Stimulated activated naive B cell treated with anti-CD40 and anti-IgM and Interleukin-4, amounts not matched to agents 10 μg/mL and 1 μg/mL and 100 μg/mL, for 72 hours (primary cell): ENCODE results near the gene CDCA3.

Experiments
- ATAC-seq, 2 donors: fragments of 150-1000 bp; cut with Tn5 transposase; replicated peaks; 2 replicates each; pipeline ENCODE4 v1.10.0; 2021; ENCODE audit warnings: moderate library complexity in 1 of 2
- DNase-seq: peaks from one replicate; pipeline ENCODE4 v3.0.0; 2021
- H3K27ac Mint-ChIP-seq: one replicate; pipeline ENCODE4 v1.8.0; 2022; ENCODE audit warnings: mild to moderate bottlenecking, mixed read lengths
- H3K27me3 Mint-ChIP-seq, 2 donors: one replicate each; pipeline ENCODE4 v1.8.0; 2022; ENCODE audit warnings: mixed read lengths in 2 of 2
- H3K36me3 Mint-ChIP-seq, 2 donors: one replicate each; pipeline ENCODE4 v1.8.0; 2022; ENCODE audit warnings: mixed read lengths in 2 of 2, mild to moderate bottlenecking in 1 of 2
- H3K4me1 Mint-ChIP-seq, 2 donors: one replicate each; pipeline ENCODE4 v1.8.0; 2022; ENCODE audit warnings: mixed read lengths in 2 of 2, mild to moderate bottlenecking in 1 of 2
- H3K4me3 Mint-ChIP-seq, 2 donors: one replicate each; pipeline ENCODE4 v1.8.0; 2022; ENCODE audit warnings: mild to moderate bottlenecking in 2 of 2, mixed read lengths in 2 of 2, moderate library complexity in 1 of 2
- H3K9me3 Mint-ChIP-seq, 2 donors: one replicate each; pipeline ENCODE4 v1.8.0; 2022; ENCODE audit warnings: mixed read lengths in 2 of 2, mild to moderate bottlenecking in 1 of 2

The CDCA3 gene

GRCh38 chr12:6852651-6853354 is 1.7 kb upstream of the CDCA3 start:
- Mint-ChIP-seq H3K27me3 (no peaks in the 10 kb centered on the region), H3K9me3 (no peaks in the 10 kb centered on the region), H3K4me1 (peaks cover 31 to 55% of the 10 kb centered on the region in 2 donors), H3K36me3 (peaks cover 19 to 26% of the 10 kb centered on the region in 2 donors), H3K27ac (peak overlapping the region; percentile 97), H3K4me3 (peak overlapping the region; percentile 87 to 92)
- DNase-seq (no peak), ATAC-seq (no peak)

- Mint-ChIP-seq H3K27ac (peak within 1 kb of the TSS; percentile 97), H3K9me3 (no peaks in the 10 kb centered on the region), H3K4me1 (peaks cover 37 to 62% of the 10 kb centered on the region in 2 donors), H3K36me3 (peaks cover 12 to 18% of the 10 kb centered on the region in 2 donors), H3K27me3 (no peaks in the 10 kb centered on the region), H3K4me3 (peak within 1 kb of the TSS; percentile 87 to 92)
- peak; percentile 81 to 84 for ATAC-seq
- DNase-seq: peak; percentile 99
These were observed 1.0 kb upstream of the CDCA3 start, which contains the start of gene USP5 for GRCh38 chr12:6851921-6852650. USP5 (plus strand) TSS chr12:6852150; CDS start chr12:6852180, 30 bp downstream.

GRCh38 chr12:6850796-6851152 is 312 bp downstream of the CDCA3 start:
- ATAC-seq: no peak
- no peaks in the 10 kb centered on the region for H3K9me3 Mint-ChIP-seq
- H3K4me1 Mint-ChIP-seq: peaks cover 37 to 62% of the 10 kb centered on the region in 2 donors
- H3K36me3 Mint-ChIP-seq: peaks cover 7 to 8% of the 10 kb centered on the region in 2 donors
- no peaks in the 10 kb centered on the region for H3K27me3 Mint-ChIP-seq
- DNase-seq: no peak
- peak overlapping the region; percentile 87 to 92 for H3K4me3 Mint-ChIP-seq
- peak overlapping the region; percentile 32 for H3K27ac Mint-ChIP-seq

- peaks cover 37 to 62% of the 10 kb centered on the region in 2 donors for H3K4me1 Mint-ChIP-seq
- peaks cover 5% of the 10 kb centered on the region in 2 donors for H3K36me3 Mint-ChIP-seq
- peaks cover 0 to 2% of the 10 kb centered on the region in 2 donors for H3K27me3 Mint-ChIP-seq
- ATAC-seq: no peak
- peak overlapping the region; percentile 32 for H3K27ac Mint-ChIP-seq
- DNase-seq: no peak
- H3K4me3 Mint-ChIP-seq: peak overlapping the region; percentile 69 to 87
- no peaks in the 10 kb centered on the region for H3K9me3 Mint-ChIP-seq
These were observed 1.0 kb downstream of the CDCA3 start for GRCh38 chr12:6849976-6850560.

GRCh38 chr12:6849427-6849826 is 1.7 kb downstream of the CDCA3 start:
- Mint-ChIP-seq H3K4me1 (peaks cover 37 to 62% of the 10 kb centered on the region in 2 donors), H3K27ac (peak overlapping the region; percentile 25), H3K4me3 (peak overlapping the region; percentile 37 to 66)

GRCh38 chr12:6847676-6848075 is 3.4 kb downstream of the CDCA3 start:
- Mint-ChIP-seq H3K27me3 (peaks cover 11 to 14% of the 10 kb centered on the region in 2 donors), H3K9me3 (no peaks in the 10 kb centered on the region), H3K36me3 (peaks cover 0 to 2% of the 10 kb centered on the region in 2 donors), H3K4me3 (peak overlapping the region in 1 of 2 donors; percentile 10), H3K4me1 (peaks cover 28 to 45% of the 10 kb centered on the region in 2 donors), H3K27ac (peak overlapping the region; percentile 28)
- DNase-seq (no peak), ATAC-seq (no peak)

More at GRCh38 chr12:6849427-6849826, 1.7 kb downstream of the CDCA3 start:
- Mint-ChIP-seq H3K36me3 (peaks cover 5% of the 10 kb centered on the region in 2 donors), H3K27me3 (peaks cover 0 to 4% of the 10 kb centered on the region in 2 donors), H3K9me3 (no peaks in the 10 kb centered on the region)
- ATAC-seq (peak in 1 of 2 donors; percentile 5), DNase-seq (peak; percentile 63)

- H3K36me3 Mint-ChIP-seq: peaks cover 0 to 2% of the 10 kb centered on the region in 2 donors
- peaks cover 13 to 15% of the 10 kb centered on the region in 2 donors for H3K27me3 Mint-ChIP-seq
- H3K9me3 Mint-ChIP-seq: no peaks in the 10 kb centered on the region
- ATAC-seq (no peak), DNase-seq (no peak)
- H3K27ac Mint-ChIP-seq: no peak overlapping the region
- no peak overlapping the region for H3K4me3 Mint-ChIP-seq
- peaks cover 28 to 41% of the 10 kb centered on the region in 2 donors for H3K4me1 Mint-ChIP-seq
These were observed 4.7 kb downstream of the CDCA3 start for GRCh38 chr12:6846316-6846869.

- Mint-ChIP-seq H3K27me3 (peaks cover 13 to 15% of the 10 kb centered on the region in 2 donors), H3K4me3 (no peak overlapping the region), H3K9me3 (no peaks in the 10 kb centered on the region), H3K27ac (no peak overlapping the region), H3K4me1 (peaks cover 24 to 33% of the 10 kb centered on the region in 2 donors), H3K36me3 (peaks cover 0 to 2% of the 10 kb centered on the region in 2 donors)
- ATAC-seq: no peak
- no peak for DNase-seq
These were observed 5.7 kb downstream of the CDCA3 start for GRCh38 chr12:6845395-6845794.

- ATAC-seq (no peak), DNase-seq (no peak)
- peaks cover 13 to 15% of the 10 kb centered on the region in 2 donors for H3K27me3 Mint-ChIP-seq
- H3K36me3 Mint-ChIP-seq: no peaks in the 10 kb centered on the region
- H3K9me3 Mint-ChIP-seq: no peaks in the 10 kb centered on the region
- H3K4me3 Mint-ChIP-seq: no peak overlapping the region
- H3K4me1 Mint-ChIP-seq: peaks cover 12 to 15% of the 10 kb centered on the region in 2 donors
- H3K27ac Mint-ChIP-seq: no peak overlapping the region
These were observed 7.8 kb downstream of the CDCA3 start for GRCh38 chr12:6843118-6843902.

GRCh38 chr12:6842075-6842474 is 9.0 kb downstream of the CDCA3 start:
- H3K27ac Mint-ChIP-seq: no peak overlapping the region
- ATAC-seq (no peak), DNase-seq (no peak)
- H3K36me3 Mint-ChIP-seq: no peaks in the 10 kb centered on the region
- H3K27me3 Mint-ChIP-seq: peaks cover 13 to 15% of the 10 kb centered on the region in 2 donors
- no peaks in the 10 kb centered on the region for H3K9me3 Mint-ChIP-seq
- H3K4me3 Mint-ChIP-seq: no peak overlapping the region
- peaks cover 0 to 7% of the 10 kb centered on the region in 2 donors for H3K4me1 Mint-ChIP-seq

- Mint-ChIP-seq H3K4me3 (no peak within 1 kb of the TSS), H3K27me3 (peaks cover 13 to 15% of the 10 kb centered on the region in 2 donors), H3K27ac (no peak within 1 kb of the TSS), H3K4me1 (peaks cover 0 to 7% of the 10 kb centered on the region in 2 donors), H3K9me3 (no peaks in the 10 kb centered on the region), H3K36me3 (no peaks in the 10 kb centered on the region)
- no peak for DNase-seq
- no peak for ATAC-seq
These were observed 10.1 kb downstream of the CDCA3 start, which contains the start of gene GNB3 for GRCh38 chr12:6840761-6841515. GNB3 (plus strand) TSS chr12:6840925; CDS start chr12:6841288, 363 bp downstream.

- no peak overlapping the region for H3K27ac Mint-ChIP-seq
- H3K4me3 Mint-ChIP-seq: no peak overlapping the region
- H3K36me3 Mint-ChIP-seq: no peaks in the 10 kb centered on the region
- no peaks in the 10 kb centered on the region for H3K9me3 Mint-ChIP-seq
- peaks cover 0 to 9% of the 10 kb centered on the region in 2 donors for H3K4me1 Mint-ChIP-seq
- H3K27me3 Mint-ChIP-seq: peaks cover 13 to 15% of the 10 kb centered on the region in 2 donors
- DNase-seq (no peak), ATAC-seq (no peak)
These were observed 10.8 kb downstream of the CDCA3 start for GRCh38 chr12:6840330-6840729.
